Measurements from ENCODE around the gene COL17A1. TPM values are rescaled to one million over a fixed set of nuclear protein-coding genes. Genes with fewer than 3 reads are reported as not detected.

The COL17A1 gene
- total RNA-seq, 1 experiment from 2014 or later: 0.26 TPM

DNA sequence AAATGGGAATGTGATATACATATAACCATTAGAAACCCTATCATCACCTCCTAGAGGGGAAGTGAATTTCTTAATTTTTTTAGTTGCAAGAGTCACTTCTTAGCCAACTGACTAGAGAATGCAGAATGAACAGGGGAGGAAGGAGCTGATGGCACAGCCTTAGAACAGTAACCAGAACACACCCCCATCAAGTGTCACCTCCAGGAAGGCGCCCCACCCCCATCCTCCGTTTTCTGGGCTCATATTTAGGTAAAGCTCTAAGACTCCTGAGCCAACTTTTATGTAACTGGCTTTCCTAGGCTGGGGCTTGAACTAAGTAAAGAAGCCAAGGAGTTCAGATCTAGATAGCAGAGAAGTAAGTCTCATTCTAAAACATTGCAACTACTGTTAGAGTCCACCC is 54.0 kb downstream of the COL17A1 start:
- H3K27me3 ChIP-seq (ENCODE audit: control insufficient read depth, insufficient read depth, low read length): no peaks in the 10 kb centered on the region
- no peak overlapping the region for H3K27ac ChIP-seq (ENCODE audit: low read length)
- no peaks in the 10 kb centered on the region for H3K9me3 ChIP-seq (ENCODE audit: control insufficient read depth, insufficient read depth, low read depth, low read length)
- H3K4me3 ChIP-seq (ENCODE audit: low read depth in 2 of 2, low read length in 2 of 2): no peak overlapping the region
- BruUV-seq (replicated peaks): no TSS peak
- TF ChIP-seq TCF7L2 (IDR thresholded peaks at IDR 0.05; ENCODE audit: low read depth, low read length): no peak
- TF ChIP-seq SIN3A (IDR thresholded peaks at IDR 0.05; ENCODE audit: borderline replicate concordance, insufficient read depth, low read depth, low read length): no peak
- DNase-seq (ENCODE audit: low read depth, low spot score) (no peak), ATAC-seq (no peak)
- in situ Hi-C loops (cut with HindIII; ENCODE audit: low pct_unique_long_range_greater_than_20kb, low sequenced_read_pairs) (no loop called here), intact Hi-C loops (cut with micrococcal nuclease; ENCODE audit: unreplicated experiment) (no loop called here)
- H3K4me1 ChIP-seq (ENCODE audit: control insufficient read depth, insufficient read depth, low read length): no peaks in the 10 kb centered on the region
- CTCF ChIA-PET: no interaction called here
- POLR2A ChIA-PET: interaction anchor here (0.6 kb wide), 1 partner anchor 56 kb away, joined by 7 read pairs; no protein-coding TSS in a partner anchor
- peaks cover 3% of the 10 kb centered on the region; the same call in 1 of the 2 replicates for H3K36me3 ChIP-seq (ENCODE audit: control insufficient read depth, insufficient read depth, low read length)

DNA sequence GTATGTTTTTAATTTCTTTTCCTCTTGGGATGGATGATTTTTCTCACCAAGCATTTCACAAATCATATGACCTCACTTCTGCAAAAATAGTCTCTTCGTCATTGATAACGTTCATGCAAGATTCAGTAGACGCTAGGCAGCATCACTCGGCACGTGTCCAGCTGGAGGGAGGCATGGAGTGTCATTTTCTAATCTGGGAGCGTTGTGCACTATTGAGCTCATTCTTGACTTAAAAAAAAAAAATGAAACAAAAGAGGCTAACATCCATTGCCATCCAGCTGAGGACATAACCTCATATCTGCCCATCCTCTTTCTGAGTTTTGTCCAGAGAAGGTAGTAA is 56.2 kb downstream of the COL17A1 start:
- TF ChIP-seq TCF7L2 (IDR thresholded peaks at IDR 0.05; ENCODE audit: low read depth, low read length) (no peak), POLR2AphosphoS5 (IDR thresholded peaks at IDR 0.05; ENCODE audit: low read depth, low read length) (no peak), CTCF (IDR thresholded peaks at IDR 0.05) (no peak), SIN3A (IDR thresholded peaks at IDR 0.05; ENCODE audit: borderline replicate concordance, insufficient read depth, low read depth, low read length) (no peak), REST (IDR thresholded peaks at IDR 0.05; ENCODE audit: insufficient read depth in 1 of 2, low read depth in 2 of 2, low read length in 1 of 2) (no peak)
- Histone ChIP-seq H3K27ac (ENCODE audit: low read length) (no peak overlapping the region), H3K4me3 (ENCODE audit: low read depth in 2 of 2, low read length in 2 of 2) (no peak overlapping the region), H3K36me3 (ENCODE audit: control insufficient read depth, insufficient read depth, low read length) (peaks cover 17% of the 10 kb centered on the region), H3K9me3 (ENCODE audit: control insufficient read depth, insufficient read depth, low read depth, low read length) (no peaks in the 10 kb centered on the region), H3K4me1 (ENCODE audit: control insufficient read depth, insufficient read depth, low read length) (no peaks in the 10 kb centered on the region), H3K27me3 (ENCODE audit: control insufficient read depth, insufficient read depth, low read length) (no peaks in the 10 kb centered on the region)
- POLR2A ChIA-PET: no interaction called here
- DNase-seq (ENCODE audit: low read depth, low spot score): no peak
- CTCF ChIA-PET: interaction anchor here (0.7 to 0.8 kb wide), 2 partner anchors 101 to 142 kb away, joined by 3 to 4 read pairs; no protein-coding TSS in a partner anchor
- no peak for ATAC-seq
- no TSS peak for BruUV-seq (replicated peaks)
- in situ Hi-C loops (cut with HindIII; ENCODE audit: low pct_unique_long_range_greater_than_20kb, low sequenced_read_pairs) (no loop called here), intact Hi-C loops (cut with micrococcal nuclease; ENCODE audit: unreplicated experiment) (loop anchor here (5.0 kb wide), 1 partner anchor 142 kb away; no protein-coding TSS in a partner anchor)

GRCh38 chr10:104028823-104029520 is 56.7 kb downstream of the COL17A1 start:
- in situ Hi-C loops (cut with HindIII; ENCODE audit: low pct_unique_long_range_greater_than_20kb, low sequenced_read_pairs) (no loop called here), intact Hi-C loops (cut with micrococcal nuclease; ENCODE audit: unreplicated experiment) (loop anchor here (5.0 kb wide), 1 partner anchor 142 kb away; no protein-coding TSS in a partner anchor)
- CTCF ChIA-PET: interaction anchor here (0.6 to 0.8 kb wide), 3 partner anchors 30 to 102 kb away, joined by 3 to 4 read pairs (median 4); no protein-coding TSS in a partner anchor
- no peak for DNase-seq (ENCODE audit: low read depth, low spot score)
- no peaks in the 10 kb centered on the region for H3K27me3 ChIP-seq (ENCODE audit: control insufficient read depth, insufficient read depth, low read length)
- BruUV-seq (replicated peaks): no TSS peak
- POLR2A ChIA-PET: no interaction called here
- H3K9me3 ChIP-seq (ENCODE audit: control insufficient read depth, insufficient read depth, low read depth, low read length): no peaks in the 10 kb centered on the region
- no peak overlapping the region for H3K4me3 ChIP-seq (ENCODE audit: low read depth in 2 of 2, low read length in 2 of 2)
- H3K4me1 ChIP-seq (ENCODE audit: control insufficient read depth, insufficient read depth, low read length): no peaks in the 10 kb centered on the region
- H3K27ac ChIP-seq (ENCODE audit: low read length): no peak overlapping the region
- no peak for ATAC-seq
- TF ChIP-seq CTCF (IDR thresholded peaks at IDR 0.05) (no peak), SIN3A (IDR thresholded peaks at IDR 0.05; ENCODE audit: borderline replicate concordance, insufficient read depth, low read depth, low read length) (no peak), POLR2AphosphoS5 (IDR thresholded peaks at IDR 0.05; ENCODE audit: low read depth, low read length) (no peak), TCF7L2 (IDR thresholded peaks at IDR 0.05; ENCODE audit: low read depth, low read length) (no peak), REST (IDR thresholded peaks at IDR 0.05; ENCODE audit: insufficient read depth in 1 of 2, low read depth in 2 of 2, low read length in 1 of 2) (no peak)
- peaks cover 22% of the 10 kb centered on the region for H3K36me3 ChIP-seq (ENCODE audit: control insufficient read depth, insufficient read depth, low read length)

Measured in Panc1 (cell line).